22Rv1 (cell line): ENCODE measurements around the gene HSD11B1L.

Experiments used
- ZFX ChIP-seq: fragments of 450-650 bp; IDR thresholded peaks from 2 replicates; pipeline ENCODE4 v1.6.1; 2017; ENCODE audit warnings: antibody characterized with exemption, borderline replicate concordance
- TF ChIP-seq, protein P1 (sequence below): fragments of 450-650 bp; IDR thresholded peaks from 2 replicates; pipeline ENCODE4 v1.5.1; 2017; ENCODE audit warnings: mild to moderate bottlenecking

GRCh38 chr19:5681391-5682106 is 722 bp downstream of the HSD11B1L start:
- TF ChIP-seq, protein P1, sequence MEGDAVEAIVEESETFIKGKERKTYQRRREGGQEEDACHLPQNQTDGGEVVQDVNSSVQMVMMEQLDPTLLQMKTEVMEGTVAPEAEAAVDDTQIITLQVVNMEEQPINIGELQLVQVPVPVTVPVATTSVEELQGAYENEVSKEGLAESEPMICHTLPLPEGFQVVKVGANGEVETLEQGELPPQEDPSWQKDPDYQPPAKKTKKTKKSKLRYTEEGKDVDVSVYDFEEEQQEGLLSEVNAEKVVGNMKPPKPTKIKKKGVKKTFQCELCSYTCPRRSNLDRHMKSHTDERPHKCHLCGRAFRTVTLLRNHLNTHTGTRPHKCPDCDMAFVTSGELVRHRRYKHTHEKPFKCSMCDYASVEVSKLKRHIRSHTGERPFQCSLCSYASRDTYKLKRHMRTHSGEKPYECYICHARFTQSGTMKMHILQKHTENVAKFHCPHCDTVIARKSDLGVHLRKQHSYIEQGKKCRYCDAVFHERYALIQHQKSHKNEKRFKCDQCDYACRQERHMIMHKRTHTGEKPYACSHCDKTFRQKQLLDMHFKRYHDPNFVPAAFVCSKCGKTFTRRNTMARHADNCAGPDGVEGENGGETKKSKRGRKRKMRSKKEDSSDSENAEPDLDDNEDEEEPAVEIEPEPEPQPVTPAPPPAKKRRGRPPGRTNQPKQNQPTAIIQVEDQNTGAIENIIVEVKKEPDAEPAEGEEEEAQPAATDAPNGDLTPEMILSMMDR = no peak
- TF ChIP-seq ZFX = no peak
